Measurements from ENCODE around the gene EDN1.
A peak's percentile ranks its signal among the peaks of the same experiment; 100 is the strongest.
"Not testable (repeated sequence)": the region's sequence is repeated elsewhere in the genome, so short reads cannot be mapped to it uniquely, and the experiment has no call there.

Gene EDN1

DNA sequence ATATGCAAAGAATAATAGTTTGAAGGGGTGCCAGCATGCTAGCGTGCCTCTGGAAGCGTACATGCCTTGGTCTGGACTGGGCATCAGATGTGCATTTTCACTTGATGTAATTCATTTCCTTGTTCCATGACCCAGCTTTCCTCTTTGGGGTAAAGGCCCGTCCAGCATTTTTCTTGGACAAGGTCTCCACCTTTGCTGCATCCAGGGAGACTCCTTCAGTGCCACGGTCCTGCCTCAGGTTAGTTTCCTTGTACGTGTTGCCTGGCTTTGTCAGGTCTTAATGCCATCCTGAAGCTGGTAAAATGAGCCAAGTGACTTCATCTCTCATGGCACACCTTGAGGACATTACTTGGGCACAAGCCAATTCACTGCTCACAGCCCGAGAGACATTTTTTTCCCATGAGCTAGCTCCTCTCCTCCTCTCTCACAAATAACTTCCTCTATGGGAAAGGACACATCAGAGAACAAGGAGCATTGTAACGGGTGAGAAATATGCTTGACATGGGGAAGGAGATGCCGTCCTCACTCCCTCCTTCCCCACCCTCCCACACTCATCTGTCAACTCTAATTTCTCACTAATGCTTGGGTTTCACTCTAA is 23.9 kb downstream of the EDN1 start:
- H3K27ac ChIP-seq: peak overlapping the region; percentile 37
- TF ChIP-seq, protein P1, sequence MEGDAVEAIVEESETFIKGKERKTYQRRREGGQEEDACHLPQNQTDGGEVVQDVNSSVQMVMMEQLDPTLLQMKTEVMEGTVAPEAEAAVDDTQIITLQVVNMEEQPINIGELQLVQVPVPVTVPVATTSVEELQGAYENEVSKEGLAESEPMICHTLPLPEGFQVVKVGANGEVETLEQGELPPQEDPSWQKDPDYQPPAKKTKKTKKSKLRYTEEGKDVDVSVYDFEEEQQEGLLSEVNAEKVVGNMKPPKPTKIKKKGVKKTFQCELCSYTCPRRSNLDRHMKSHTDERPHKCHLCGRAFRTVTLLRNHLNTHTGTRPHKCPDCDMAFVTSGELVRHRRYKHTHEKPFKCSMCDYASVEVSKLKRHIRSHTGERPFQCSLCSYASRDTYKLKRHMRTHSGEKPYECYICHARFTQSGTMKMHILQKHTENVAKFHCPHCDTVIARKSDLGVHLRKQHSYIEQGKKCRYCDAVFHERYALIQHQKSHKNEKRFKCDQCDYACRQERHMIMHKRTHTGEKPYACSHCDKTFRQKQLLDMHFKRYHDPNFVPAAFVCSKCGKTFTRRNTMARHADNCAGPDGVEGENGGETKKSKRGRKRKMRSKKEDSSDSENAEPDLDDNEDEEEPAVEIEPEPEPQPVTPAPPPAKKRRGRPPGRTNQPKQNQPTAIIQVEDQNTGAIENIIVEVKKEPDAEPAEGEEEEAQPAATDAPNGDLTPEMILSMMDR (IDR thresholded peaks at IDR 0.05): no peak
- no peak for TF ChIP-seq ZFX (IDR thresholded peaks at IDR 0.05; ENCODE audit: borderline replicate concordance)

DNA sequence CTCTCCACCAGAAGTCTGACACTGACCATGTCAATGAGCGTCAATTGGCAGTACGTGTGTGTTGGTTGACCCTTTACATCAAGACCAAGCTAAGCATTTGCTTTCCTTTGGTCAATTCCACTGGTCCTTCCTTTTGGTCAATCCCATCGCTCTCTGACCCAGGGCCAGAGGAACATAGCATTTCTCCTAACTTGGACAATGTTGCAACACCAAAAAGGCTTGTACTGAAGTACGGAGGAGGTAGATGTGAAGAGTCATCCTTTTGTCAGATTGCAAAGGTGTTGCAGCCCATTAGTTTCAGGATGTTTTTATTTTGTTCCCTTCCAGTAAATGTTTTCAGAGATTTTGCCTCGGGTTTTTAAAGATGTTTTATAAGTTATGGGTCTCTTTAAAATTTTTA is 24.6 kb downstream of the EDN1 start:
- H3K27ac ChIP-seq: peak overlapping the region; percentile 37
- TF ChIP-seq ZFX (IDR thresholded peaks at IDR 0.05; ENCODE audit: borderline replicate concordance): no peak
- TF ChIP-seq, protein P1 (IDR thresholded peaks at IDR 0.05): no peak

DNA sequence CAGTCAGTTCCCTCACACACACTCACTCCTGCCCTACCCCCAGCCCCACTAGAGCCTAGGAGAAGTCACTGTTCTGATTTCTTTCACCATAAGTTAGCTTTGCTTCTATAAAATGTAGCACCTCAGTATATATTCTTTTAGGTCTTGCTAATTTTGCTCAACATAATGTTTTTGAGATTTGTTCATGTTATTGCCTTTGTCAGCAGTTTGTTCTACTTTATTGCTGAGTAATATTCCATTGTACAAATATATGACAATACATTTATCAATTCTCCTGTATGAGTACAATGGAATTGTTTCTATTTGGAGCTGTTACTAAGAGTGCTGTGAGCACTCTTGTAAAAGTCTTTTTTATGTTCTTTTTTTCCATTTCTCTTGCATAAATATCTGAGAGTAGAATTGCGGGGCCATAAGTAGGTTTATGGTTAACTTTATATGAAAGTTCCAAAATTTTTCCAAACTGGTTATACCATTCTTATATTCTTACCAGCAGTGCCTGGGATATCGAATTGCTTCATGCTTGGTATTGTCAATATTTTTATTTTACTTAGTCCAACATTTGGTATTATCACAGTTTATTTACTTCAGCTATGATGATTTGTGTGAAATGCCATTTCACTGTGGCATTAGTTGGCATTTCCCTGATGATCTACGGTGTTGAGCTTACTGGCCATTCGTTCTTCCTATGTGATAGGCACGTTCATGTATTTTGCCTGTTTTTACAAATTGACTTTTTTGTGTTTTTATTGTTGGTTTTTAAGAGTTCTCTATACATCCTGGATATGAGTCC is 25.3 kb downstream of the EDN1 start:
- TF ChIP-seq ZFX (IDR thresholded peaks at IDR 0.05; ENCODE audit: borderline replicate concordance): no peak
- TF ChIP-seq, protein P1 (IDR thresholded peaks at IDR 0.05): no peak
- H3K27ac ChIP-seq: no peak overlapping the region; the same call in 1 of the 2 replicates

DNA sequence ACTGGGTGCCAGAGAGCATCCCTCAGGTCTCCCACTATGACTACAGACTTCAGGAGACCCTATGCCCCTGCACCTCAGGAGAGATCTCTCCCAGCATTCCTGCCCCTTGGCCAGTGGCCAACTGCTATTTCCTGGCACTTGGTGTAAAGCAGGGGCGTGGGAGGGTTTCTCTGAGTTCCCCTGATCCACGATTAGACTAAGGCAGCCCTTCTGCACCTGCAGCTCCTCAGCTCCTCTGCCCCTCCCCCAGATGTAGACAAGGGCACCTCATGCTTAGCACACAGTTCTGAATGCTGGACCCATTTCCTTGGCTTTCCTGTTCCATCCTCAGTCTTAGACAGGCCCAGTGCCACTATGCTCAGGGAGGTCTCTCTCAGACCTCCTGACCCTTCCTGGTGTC is 28.6 kb downstream of the EDN1 start:
- TF ChIP-seq ZFX (IDR thresholded peaks at IDR 0.05; ENCODE audit: borderline replicate concordance): no peak
- TF ChIP-seq, protein P1 (IDR thresholded peaks at IDR 0.05): no peak
- H3K27ac ChIP-seq: no peak overlapping the region

DNA sequence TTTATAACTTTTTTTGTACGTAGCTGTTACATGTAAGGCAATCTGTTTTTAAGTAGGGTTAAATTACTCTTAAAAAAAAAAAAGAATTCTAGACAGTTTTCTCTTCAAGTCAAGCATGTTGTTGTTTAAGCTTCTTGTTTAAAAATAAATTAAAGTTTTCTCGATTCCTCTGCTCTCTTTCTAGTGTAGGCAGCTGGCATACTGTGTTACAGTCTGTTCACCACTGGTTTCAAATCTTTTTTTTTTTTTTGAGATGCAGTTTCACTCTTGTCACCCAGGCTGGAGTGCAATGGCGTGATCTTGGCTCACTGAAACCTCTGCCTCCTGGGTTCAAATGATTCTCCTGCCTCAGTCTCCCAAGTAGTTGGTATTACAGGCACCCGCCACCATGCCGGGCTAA is 29.9 kb downstream of the EDN1 start:
- not testable (repeated sequence) for H3K27ac ChIP-seq

DNA sequence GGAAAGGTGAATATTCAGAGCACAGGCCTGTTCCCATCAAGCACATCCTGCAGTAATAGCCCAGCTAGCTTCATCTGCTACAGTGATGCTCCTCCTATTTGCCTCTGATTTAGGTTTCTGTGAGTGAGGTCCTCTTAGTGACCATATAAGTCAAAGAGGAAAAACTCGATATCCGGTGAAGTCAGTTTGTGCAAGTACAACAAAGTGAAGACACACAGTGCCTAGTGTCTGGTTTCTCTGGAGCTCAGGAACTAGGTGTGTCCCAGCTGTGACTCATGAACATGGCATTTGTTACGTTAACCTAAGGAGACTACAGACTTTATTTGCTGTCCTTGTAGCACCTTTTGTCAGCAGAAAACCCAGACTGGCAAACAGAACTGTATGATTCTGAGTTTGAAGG is 33.9 kb downstream of the EDN1 start:
- TF ChIP-seq ZFX (IDR thresholded peaks at IDR 0.05; ENCODE audit: borderline replicate concordance): no peak
- TF ChIP-seq, protein P1 (IDR thresholded peaks at IDR 0.05): no peak
- H3K27ac ChIP-seq: peak overlapping the region; percentile 81

DNA sequence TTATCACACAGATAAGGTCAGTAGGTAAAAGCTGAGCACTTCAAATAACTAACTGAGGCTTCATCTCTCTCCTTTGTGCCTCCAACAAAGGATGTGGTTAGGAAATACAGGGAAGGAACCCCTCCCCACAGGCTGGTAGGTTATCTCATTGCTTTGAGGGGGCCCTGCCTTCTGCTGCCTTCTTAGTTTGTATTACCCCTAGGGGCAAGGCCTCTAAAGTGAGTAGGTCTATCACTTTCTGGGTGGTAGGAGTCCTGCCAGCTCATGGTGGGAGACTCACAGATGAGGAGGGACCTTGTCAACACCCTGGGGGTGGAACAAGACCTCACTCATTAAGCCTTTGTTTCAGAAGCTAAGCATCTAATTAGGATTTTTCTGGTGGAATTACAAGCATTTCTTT is 34.6 kb downstream of the EDN1 start:
- peak overlapping the region; percentile 81 for H3K27ac ChIP-seq
- no peak for TF ChIP-seq ZFX (IDR thresholded peaks at IDR 0.05; ENCODE audit: borderline replicate concordance)
- TF ChIP-seq, protein P1 (IDR thresholded peaks at IDR 0.05): no peak
